ENCODE data around the gene LRWD1. TPM values are rescaled to one million over a fixed set of nuclear protein-coding genes. Genes with fewer than 3 reads are reported as not detected.
"Not testable (repeated sequence)": the region's sequence is repeated elsewhere in the genome, so short reads cannot be mapped to it uniquely, and the experiment has no call there.

The LRWD1 gene
- total RNA-seq, 1 experiment from 2014 or later, result 35.4 TPM

DNA sequence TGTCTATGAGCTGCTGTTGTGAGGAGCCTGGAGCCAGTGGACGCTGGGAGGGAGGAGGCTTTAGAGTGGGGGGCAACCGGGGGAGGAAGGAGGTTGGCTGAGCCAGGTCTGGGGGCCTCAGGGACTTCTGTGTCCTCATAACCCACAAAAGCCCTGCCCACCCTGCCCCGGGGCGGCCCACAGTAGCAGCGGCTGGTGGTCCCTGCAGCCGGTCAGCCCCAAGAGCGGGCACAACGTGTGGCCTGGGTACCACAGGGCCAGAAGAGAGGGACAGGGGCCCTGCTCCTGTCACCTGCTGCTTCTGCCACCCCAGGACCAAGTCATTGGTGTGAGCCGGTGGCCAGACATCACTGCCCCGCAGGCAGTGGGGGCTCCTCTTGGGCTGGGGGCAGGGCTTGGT lies 17.2 kb downstream of the LRWD1 start:
- DNase-seq (ENCODE audit: low read depth); in situ Hi-C loops (cut with HindIII; ENCODE audit: low pct_unique_long_range_greater_than_20kb, low sequenced_read_pairs): not testable (repeated sequence)

DNA sequence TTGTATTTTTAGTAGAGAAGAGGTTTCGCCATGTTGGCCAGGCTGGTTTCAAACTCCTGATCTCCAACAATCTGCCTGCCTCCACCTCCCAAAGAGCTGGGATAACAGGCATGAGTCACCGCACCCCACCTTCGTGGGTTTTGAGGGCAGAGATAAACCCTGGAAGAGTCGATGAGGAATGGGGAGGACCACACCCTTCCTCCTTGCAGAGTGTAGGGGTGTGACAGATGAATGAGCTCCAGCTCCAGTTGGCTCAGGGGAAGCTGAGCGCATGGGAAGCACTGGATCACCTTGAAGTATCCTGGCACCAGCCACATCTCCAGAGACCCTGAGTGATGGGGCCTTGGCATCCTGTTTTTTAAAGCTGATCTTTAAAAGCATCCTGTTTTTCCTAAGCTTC lies 19.5 kb downstream of the LRWD1 start:
- in situ Hi-C loops (cut with HindIII; ENCODE audit: low pct_unique_long_range_greater_than_20kb, low sequenced_read_pairs); DNase-seq (ENCODE audit: low read depth): not testable (repeated sequence)

DNA sequence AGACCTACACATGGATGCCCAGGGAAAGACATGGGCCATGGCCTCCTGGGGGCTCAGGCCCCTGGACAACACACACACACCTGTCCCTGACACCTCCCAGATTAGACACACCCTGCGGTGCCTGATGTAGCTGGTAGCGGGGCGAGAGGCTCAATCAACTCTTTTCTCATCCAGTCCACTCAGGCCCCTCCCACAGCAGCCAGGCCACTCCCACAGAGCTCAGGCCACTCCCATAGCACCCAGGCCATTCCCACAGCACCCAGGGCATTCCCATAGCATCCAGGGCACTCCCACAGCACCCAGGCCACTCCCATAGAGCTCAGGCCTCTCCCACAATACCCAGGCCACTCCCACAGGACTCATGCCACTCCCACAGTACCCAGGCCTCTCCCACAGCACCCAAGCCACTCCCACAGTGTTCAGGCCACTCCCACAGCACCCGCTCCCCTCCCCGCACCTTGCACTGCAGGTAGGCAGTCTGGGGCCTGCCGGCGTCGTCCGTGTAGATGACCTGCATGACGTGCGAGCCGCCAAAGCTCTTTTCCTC lies 25.8 kb downstream of the LRWD1 start:
- in situ Hi-C loops (cut with HindIII; ENCODE audit: low pct_unique_long_range_greater_than_20kb, low sequenced_read_pairs), result not testable (repeated sequence)

DNA sequence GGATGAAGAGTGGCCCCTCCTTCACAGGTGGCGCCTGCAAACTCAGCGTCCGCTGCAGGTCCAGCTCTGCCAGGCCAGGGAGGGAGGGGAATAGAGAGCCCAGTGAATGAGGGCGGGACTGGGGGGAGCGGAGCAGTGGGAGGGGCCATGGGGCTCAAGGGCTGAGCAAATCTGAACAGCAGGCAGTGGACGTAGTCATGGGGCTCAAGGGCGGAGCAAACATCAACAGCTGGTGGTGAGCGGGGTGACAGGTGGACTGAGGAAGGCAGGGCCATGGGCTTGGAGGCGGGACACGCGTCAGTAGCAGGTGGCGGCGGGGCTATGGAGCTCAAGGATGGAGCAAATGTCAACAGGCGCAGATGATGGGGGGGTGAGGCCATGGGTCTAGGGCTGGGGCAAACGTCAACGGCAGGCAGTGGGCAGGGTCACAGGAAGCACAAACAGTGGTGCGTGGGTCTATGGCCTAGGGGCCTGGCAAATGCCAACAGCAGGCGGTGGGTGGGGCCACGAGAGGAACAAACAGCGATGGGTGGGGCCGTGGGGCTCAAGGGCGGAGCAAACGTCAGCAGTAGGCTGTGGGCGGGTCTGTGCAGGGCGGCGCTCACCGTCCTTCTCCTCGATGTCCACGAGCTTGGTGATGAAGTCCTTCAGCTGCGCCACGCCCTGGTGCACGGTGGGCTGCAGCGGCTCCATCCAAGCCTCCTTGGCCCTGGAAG lies 28.6 kb downstream of the LRWD1 start:
- in situ Hi-C loops (cut with HindIII; ENCODE audit: low pct_unique_long_range_greater_than_20kb, low sequenced_read_pairs), result not testable (repeated sequence)

More for the DNA sequence above, 25.8 kb downstream of the LRWD1 start:
- not testable (repeated sequence) for DNase-seq (ENCODE audit: low read depth)

DNA sequence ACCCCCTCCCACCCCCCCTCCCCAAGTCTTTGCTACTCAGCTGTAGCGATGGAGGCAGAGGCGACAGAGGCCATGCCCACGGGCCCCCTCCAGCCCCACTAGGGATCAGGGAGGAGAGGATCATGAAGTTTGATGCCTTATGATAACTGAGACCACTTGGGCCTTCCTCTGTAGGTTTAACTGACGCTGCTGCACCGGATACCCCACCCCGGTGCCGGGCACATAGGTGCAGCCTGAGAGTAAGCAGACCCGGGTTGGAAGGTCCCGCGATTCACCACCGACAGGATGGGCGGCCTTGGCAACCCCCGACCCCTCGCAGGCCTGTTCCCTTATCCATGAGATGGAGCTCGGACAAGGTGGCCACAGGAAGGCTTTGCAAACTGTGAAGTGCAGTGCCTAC lies 29.2 kb downstream of the LRWD1 start:
- DNase-seq (ENCODE audit: low read depth); in situ Hi-C loops (cut with HindIII; ENCODE audit: low pct_unique_long_range_greater_than_20kb, low sequenced_read_pairs): not testable (repeated sequence)

More for the DNA sequence above, 28.6 kb downstream of the LRWD1 start:
- not testable (repeated sequence) for DNase-seq (ENCODE audit: low read depth)

- in situ Hi-C loops (cut with HindIII; ENCODE audit: low pct_unique_long_range_greater_than_20kb, low sequenced_read_pairs); DNase-seq (ENCODE audit: low read depth): not testable (repeated sequence)
These were observed 29.8 kb downstream of the LRWD1 start for GRCh38 chr7:102494473-102495149.

DNA sequence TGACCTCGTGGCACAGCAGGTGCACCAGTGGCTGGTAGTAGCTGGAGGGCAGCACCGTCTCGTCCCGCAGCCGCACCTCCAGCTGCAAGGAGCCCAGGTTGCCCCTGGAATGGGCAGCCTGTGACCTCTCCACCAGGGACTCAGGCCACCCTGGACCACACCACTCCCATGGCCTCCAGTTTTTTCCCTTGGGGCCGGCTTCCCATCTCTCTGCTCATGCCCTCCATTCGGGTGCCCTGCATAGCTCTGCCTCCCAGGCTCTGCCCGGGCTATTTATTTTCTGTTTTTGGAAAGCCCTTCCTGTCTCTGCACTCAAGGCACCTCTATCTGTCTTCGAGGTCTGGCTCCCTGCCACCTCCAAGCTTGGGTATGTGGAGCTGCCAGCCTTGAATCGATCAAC lies 32.1 kb downstream of the LRWD1 start:
- in situ Hi-C loops (cut with HindIII; ENCODE audit: low pct_unique_long_range_greater_than_20kb, low sequenced_read_pairs); DNase-seq (ENCODE audit: low read depth): not testable (repeated sequence)

- in situ Hi-C loops (cut with HindIII; ENCODE audit: low pct_unique_long_range_greater_than_20kb, low sequenced_read_pairs); DNase-seq (ENCODE audit: low read depth): not testable (repeated sequence)
These were observed 32.5 kb downstream of the LRWD1 start for GRCh38 chr7:102497308-102497707.

GRCh38 chr7:102498321-102498720 lies 33.5 kb downstream of the LRWD1 start:
- DNase-seq (ENCODE audit: low read depth); in situ Hi-C loops (cut with HindIII; ENCODE audit: low pct_unique_long_range_greater_than_20kb, low sequenced_read_pairs): not testable (repeated sequence)

DNA sequence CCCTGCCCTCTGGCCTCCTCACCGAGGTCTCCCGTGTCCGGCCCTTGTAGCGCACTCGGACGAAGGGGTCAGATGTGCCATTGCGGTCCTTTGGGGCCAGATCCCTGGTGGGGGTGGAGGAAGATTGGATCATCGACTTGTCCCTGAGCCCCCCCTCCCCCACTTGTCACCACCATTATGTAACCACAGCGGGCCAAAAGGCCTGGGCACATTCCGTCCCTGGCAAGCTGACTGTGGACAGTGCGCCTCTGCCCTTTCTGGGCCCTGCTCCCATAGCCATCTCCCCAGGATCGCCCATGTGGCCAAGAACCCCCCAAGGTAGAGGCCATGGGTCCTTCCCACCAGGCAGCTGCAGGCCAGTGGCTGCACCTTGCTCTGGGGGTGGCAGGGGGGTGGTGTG lies 38.4 kb downstream of the LRWD1 start:
- in situ Hi-C loops (cut with HindIII; ENCODE audit: low pct_unique_long_range_greater_than_20kb, low sequenced_read_pairs), result not testable (repeated sequence)

GRCh38 chr7:102505298-102506185 lies 40.8 kb downstream of the LRWD1 start:
- in situ Hi-C loops (cut with HindIII; ENCODE audit: low pct_unique_long_range_greater_than_20kb, low sequenced_read_pairs); DNase-seq (ENCODE audit: low read depth): not testable (repeated sequence)

More for the DNA sequence above, 38.4 kb downstream of the LRWD1 start:
- not testable (repeated sequence) for DNase-seq (ENCODE audit: low read depth)

GRCh38 chr7:102507410-102508088 lies 42.8 kb downstream of the LRWD1 start:
- in situ Hi-C loops (cut with HindIII; ENCODE audit: low pct_unique_long_range_greater_than_20kb, low sequenced_read_pairs); DNase-seq (ENCODE audit: low read depth): not testable (repeated sequence)

- in situ Hi-C loops (cut with HindIII; ENCODE audit: low pct_unique_long_range_greater_than_20kb, low sequenced_read_pairs); DNase-seq (ENCODE audit: low read depth): not testable (repeated sequence)
These were observed 45.8 kb downstream of the LRWD1 start for GRCh38 chr7:102510575-102510974.

DNA sequence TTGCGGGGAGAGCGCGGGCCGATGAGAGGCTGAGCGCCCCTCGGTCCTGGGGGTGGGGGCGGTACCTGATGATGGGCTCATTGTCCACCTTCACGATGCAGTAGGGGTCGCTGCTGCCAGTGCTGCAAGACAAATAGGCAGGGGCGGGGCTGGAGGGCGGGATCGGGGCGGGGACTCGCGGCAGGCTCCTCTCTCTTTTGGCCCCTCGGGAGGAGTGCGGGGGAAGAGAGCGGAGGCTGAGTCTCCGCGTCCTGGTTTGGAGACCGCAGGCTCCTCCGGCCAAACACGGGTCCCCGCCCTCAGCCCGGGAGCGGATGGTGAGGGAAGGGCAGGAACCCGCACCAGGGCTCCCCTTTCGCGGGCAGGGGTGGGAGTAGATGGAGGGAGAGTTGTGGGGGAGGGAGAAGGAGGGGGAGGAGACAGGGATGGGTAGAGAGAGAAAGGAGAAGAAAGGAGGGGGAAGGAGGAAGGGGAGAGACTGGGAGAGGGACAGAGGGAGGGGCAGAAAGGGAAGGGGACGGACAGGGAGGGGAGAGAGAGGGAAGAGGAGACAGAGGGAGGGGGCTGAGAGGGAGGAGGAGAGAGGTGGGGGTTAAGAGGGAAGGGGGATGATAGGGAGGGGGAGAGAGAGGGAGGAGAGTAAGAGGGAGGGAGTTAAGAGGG lies 47.2 kb downstream of the LRWD1 start:
- DNase-seq (ENCODE audit: low read depth); in situ Hi-C loops (cut with HindIII; ENCODE audit: low pct_unique_long_range_greater_than_20kb, low sequenced_read_pairs): not testable (repeated sequence)

DNA sequence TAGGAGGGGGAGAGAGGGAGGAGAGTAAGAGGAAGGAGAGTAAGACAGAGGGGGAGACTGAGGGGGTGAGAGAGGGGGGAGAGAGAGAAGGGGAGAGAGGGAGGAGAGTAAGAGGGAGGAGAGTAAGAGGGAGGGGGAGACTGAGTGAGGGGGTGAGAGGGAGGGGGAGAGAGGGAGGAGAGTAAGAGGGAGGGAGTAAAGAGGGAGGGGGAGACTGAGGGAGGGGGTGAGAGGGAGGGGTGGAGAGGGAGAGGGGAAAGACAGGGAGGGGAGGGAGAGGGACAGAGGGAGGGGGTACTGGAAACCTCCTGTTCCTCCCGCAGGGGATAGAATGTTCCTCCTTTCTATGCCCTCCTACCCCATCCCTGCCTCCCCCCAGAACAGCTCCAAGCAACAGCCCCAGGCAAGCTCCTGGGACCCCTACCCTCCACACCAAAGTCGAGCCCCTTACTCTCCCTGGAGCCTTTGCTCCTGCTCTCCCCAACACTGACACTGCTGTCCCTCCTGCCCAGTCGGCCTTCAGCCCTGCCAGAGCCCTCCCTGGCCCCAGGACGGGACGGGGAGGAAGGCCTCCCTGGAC lies 47.9 kb downstream of the LRWD1 start:
- in situ Hi-C loops (cut with HindIII; ENCODE audit: low pct_unique_long_range_greater_than_20kb, low sequenced_read_pairs), result not testable (repeated sequence)
- DNase-seq (ENCODE audit: low read depth), result peak; percentile 78

- DNase-seq (ENCODE audit: low read depth); in situ Hi-C loops (cut with HindIII; ENCODE audit: low pct_unique_long_range_greater_than_20kb, low sequenced_read_pairs): not testable (repeated sequence)
These were observed 50.3 kb downstream of the LRWD1 start for GRCh38 chr7:102514881-102515721.
